Epithelial cell of esophagus (primary cell): ENCODE results near the gene IFRD2.

Source experiments
- DNase-seq: peaks from one replicate; pipeline ENCODE4 v3.0.0; 2010; ENCODE audit warnings: low read depth
- H3K4me3 ChIP-seq: 2 replicates; pipeline ENCODE4 v1.5.1; 2011; ENCODE audit warnings: mild to moderate bottlenecking, low read length, control low read depth
- TF ChIP-seq, protein P1 (sequence below): IDR thresholded peaks from 2 replicates; pipeline ENCODE4 v1.5.1; 2011; ENCODE audit warnings: low read depth, mild to moderate bottlenecking, low read length, control low read depth, inconsistent platforms; ENCODE audit not compliant: insufficient read depth; ENCODE audit errors: missing control alignments

IFRD2 gene

GRCh38 chr3:50241163-50241562, 51.1 kb downstream of the IFRD2 start:
- TF ChIP-seq, protein P1, sequence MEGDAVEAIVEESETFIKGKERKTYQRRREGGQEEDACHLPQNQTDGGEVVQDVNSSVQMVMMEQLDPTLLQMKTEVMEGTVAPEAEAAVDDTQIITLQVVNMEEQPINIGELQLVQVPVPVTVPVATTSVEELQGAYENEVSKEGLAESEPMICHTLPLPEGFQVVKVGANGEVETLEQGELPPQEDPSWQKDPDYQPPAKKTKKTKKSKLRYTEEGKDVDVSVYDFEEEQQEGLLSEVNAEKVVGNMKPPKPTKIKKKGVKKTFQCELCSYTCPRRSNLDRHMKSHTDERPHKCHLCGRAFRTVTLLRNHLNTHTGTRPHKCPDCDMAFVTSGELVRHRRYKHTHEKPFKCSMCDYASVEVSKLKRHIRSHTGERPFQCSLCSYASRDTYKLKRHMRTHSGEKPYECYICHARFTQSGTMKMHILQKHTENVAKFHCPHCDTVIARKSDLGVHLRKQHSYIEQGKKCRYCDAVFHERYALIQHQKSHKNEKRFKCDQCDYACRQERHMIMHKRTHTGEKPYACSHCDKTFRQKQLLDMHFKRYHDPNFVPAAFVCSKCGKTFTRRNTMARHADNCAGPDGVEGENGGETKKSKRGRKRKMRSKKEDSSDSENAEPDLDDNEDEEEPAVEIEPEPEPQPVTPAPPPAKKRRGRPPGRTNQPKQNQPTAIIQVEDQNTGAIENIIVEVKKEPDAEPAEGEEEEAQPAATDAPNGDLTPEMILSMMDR: no peak
- DNase-seq: no peak
- H3K4me3 ChIP-seq: no peak overlapping the region

GRCh38 chr3:50239649-50240048, 52.6 kb downstream of the IFRD2 start:
- no peak overlapping the region for H3K4me3 ChIP-seq
- TF ChIP-seq, protein P1: no peak
- no peak for DNase-seq

GRCh38 chr3:50238549-50239026, 53.6 kb downstream of the IFRD2 start:
- H3K4me3 ChIP-seq: peak overlapping the region; percentile 62
- TF ChIP-seq, protein P1: peak; percentile 29
- DNase-seq: peak; percentile 74

GRCh38 chr3:50237754-50238548, 54.3 kb downstream of the IFRD2 start:
- TF ChIP-seq, protein P1: no peak
- H3K4me3 ChIP-seq: peak overlapping the region; percentile 62
- DNase-seq: peak; percentile 90
